ENCODE measurements around the gene MED14.

GRCh38 chrX:40773809-40774208, 38.5 kb upstream of the MED14 start:
- TF ChIP-seq EZH2 (IDR thresholded peaks at IDR 0.05) (no peak), POLR2AphosphoS5 (IDR thresholded peaks at IDR 0.05; ENCODE audit: borderline replicate concordance, low read depth, low read length) (no peak), FOXP2 (optimal IDR thresholded peaks at IDR 0.05; ENCODE audit: control extremely low read depth, extremely low read length, insufficient read depth) (no peak)

All from SK-N-MC (cell line).